GM21528 (cell line): ENCODE data around the gene CCDC63.

Source experiments
- ATAC-seq: cut with Tn5 transposase; IDR thresholded peaks from one replicate; pipeline ENCODE4 v1.9.1; 2021; ENCODE audit warnings: mild to moderate bottlenecking, moderate library complexity; ENCODE audit not compliant: unreplicated experiment, low FRiP score

Gene CCDC63

DNA sequence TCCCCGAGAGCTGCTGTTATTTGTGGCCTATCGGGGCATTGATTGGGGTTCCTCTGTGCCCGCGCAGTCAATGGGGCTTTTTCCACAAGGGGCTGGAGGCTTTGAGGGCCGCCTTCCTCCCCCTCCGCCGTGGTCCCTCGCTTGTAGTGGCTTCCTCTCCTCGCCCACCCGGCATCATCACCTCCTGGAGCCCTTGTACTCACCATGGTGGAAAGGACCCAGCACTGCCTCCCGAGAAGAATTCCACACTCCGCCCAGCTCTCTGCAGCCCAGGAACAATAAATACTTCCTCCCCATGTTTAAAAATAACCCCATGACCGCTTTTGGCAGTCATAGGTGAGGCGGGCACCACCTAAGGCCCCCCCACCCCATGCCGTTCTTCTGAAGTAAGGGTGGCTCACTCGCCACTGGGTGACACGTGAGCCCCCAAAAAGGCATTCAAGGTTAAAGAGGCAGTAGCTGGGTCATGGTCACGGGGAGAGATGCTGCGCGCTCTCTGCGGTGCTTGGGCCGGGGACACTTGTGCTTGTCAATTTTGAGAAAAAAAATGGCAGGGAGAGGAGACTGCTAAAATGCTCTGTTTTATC is 73.6 kb downstream of the CCDC63 start, which contains the start of gene MYL2:
MYL2 (minus strand) TSS at position 256 of the 587 bp plus-strand sequence; CDS start at position 206, 50 bp downstream.
- no peak for ATAC-seq

DNA sequence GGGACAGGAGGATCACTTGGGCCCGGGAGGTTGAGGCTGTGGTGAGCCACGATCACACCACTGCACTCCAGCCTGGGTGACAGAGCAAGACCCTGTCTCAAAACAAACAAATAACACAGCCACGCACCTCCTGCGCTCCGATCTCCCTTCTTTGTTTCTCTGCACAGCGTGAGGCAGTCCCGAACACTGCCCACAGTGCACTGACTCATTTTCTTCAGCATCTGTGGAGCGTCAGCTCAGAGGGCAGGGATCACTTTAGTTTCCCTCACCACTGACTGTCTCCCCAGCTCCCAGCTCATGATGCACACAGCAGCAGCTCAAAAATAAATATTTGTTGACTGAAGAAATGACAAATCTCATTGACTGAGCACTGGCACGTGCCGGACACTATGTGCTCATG is 74.5 kb downstream of the CCDC63 start:
- no peak for ATAC-seq

DNA sequence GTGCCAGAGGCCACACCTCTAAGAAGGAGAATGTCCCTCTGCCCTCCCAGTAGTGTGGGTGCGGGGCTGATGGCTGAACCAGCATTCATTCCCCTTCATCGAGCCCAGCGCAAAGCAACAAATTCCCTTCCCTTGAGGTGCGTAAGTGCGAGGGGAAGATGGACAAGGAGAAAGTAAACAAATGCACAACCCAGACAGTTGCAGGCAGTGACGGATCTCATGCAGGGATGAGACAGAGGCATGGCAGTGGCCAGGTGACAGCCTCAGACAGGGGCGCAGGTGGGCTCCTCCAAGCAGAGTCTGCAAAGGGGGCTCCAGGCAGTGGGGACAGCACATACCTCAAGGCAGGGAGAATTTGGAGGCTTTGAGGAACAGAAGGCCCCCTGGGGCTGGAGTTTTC is 75.9 kb downstream of the CCDC63 start:
- no peak for ATAC-seq

DNA sequence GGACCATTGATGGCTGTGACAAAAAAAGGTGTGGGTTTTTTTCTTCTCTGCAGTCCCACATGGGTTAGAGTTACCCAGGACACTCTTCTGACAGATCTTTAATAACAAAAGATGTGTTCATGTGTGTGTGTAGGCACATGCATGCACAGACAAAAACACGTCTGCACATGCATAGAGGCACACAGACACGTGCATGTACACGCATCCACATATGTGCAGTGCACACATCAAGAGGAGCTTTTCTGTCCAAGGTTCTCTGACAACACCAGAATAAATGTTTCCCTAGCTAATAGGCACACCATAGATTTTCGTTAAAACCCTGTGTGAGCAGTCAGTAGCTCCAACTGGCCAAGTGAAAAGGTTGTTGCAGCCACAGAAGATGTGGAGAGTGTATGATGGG is 76.4 kb downstream of the CCDC63 start:
- ATAC-seq: no peak

DNA sequence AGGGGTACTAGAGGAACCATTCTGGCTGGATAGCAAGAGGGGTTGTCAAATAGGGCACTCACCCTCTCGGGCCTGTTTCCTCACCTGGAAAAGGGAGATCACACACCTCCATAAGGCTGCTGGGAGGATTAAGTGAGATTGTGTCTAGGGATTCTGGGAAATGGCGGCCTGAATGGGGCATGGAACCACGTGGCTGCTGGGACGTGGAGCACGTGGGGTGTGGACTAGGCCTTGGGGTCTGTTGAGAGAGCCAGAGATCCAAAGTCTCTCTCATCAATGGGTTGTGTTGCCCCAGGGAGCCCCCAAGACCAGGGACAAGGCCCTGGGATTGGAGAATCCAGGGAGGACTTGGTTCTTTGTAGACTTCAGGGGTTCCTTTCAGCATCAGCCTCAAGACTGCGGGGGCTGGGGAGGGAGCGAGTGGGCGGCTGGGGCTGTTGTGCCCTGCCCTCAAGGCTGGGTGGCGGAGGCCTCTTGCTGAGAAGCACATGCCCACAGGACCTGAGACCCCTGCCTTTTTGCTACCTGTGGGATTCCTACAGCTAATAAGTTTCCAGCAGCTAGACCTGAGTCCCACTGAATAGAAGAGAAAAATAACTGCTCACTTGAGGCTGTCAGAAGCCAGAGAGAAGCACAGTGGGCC is 77.0 kb downstream of the CCDC63 start:
- ATAC-seq: no peak

DNA sequence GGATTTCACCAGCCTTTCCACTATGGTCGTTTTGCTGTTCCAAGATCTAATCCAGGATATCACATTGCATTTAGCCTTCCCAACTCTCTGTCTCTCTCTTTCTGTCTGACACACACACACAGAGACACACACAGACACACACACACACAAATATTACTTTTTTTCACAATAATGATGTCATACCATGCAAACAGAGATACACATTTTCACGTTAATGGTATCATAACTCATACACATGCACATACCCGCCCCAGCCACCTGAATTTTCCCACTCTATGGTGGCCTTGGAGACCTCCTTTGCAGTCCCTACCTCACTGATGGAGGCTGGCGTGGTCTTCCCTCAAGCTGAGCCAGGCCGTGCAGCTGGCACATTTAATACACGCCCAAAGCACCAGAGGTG is 80.8 kb downstream of the CCDC63 start:
- ATAC-seq: no peak

DNA sequence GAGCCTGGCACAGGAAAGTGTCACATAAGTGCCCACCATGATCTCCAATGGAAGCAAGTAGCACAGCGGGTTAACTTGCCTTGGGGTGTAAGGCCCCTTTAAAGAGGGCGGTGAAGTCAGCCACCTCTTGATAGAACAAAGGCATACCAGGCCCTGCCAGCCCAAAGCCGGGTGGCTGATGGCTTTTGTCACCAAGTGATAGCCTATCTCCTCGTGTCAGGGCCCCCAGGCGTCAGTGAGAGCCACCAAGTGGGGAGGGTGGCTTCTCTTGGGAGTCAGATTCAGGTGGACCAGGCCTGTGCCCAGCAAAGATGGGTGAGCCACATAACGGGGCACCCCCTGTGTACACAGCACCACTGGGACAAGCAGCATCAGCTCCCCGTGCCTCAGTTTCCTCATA is 81.9 kb downstream of the CCDC63 start:
- no peak for ATAC-seq

DNA sequence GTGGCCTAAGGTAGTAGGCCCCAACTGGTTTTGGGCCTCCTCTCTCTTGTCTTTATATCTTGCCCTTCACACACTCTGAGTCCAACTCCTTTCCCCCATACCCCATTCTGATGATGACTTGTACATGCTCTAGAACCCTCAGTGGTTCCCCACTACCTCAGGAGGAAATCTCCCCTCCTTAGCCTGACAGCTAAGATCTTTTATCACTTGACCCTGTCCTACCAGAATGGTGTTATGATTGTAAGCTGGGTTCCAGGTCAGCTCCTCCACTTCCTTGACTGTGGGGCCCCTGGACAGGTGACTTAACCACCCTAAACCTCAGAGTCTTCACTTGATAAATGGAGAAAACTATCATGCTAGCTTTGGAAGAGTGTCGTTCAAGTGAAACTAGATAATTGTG is 83.0 kb downstream of the CCDC63 start:
- ATAC-seq: no peak

DNA sequence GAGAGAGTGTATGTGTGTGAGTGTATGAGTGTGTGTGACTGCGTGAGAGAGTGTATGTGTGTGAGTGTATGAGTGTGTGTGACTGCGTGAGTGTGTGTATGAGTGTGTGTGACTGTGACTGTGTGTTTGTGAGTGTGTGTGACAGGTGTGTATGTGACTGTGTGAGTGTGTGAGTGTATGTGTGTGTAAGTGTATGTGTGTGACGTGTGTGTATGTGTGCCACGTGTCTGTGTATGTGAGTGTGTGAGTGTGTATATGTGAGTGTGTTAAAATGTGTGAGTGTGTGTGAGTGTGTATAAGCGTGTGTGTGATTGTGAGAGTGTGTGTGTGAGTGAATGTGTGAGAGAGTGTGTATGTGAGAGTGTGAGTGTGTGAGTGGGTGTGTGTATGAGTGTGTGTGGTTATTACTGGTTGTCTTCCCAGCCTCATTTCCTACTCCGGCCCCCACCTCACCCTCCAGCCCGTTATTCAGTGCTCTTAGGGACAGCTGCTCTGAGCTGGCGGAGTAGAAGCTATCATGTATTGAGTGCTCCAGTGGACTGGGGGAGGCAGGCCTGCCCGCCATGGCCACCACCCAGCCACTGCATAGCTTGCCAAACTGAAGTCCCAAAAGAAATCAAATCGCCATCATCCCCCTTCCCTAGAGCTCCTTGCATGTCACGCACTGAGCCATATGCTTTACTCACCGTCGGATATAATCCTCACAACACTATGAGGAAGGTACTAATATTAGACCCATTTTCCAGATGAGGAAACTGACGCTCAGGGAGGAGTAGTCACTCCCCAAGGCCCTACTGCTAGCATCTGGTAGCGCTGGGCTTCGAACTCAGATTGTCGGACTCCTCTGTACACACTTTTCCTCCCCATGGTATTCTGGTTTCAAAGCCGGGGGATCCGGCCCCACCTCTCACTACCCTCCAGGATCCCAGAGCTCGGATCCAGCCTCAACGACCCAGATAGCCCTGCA is 83.8 kb downstream of the CCDC63 start:
- no peak for ATAC-seq

DNA sequence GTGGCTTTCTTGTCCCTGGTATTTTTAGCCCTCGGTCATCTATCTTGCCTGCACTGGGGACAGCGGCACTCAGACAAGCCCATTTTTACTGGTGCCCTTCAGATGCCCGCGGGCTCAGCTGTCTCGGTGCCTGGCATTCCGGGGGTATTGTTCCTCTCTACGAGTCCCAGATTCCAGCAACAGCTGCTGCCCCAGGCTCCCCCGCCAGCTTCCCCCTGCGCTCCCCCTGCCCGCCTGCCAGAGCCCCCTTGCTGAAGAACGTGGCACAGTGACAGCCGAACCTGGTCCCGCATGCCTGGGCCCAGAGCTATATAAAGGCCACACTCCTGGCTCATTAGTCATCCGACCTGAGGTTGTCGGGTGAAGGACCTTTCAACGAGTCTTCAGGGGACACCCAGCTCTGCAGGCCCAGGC is 84.5 kb downstream of the CCDC63 start:
- no peak for ATAC-seq

DNA sequence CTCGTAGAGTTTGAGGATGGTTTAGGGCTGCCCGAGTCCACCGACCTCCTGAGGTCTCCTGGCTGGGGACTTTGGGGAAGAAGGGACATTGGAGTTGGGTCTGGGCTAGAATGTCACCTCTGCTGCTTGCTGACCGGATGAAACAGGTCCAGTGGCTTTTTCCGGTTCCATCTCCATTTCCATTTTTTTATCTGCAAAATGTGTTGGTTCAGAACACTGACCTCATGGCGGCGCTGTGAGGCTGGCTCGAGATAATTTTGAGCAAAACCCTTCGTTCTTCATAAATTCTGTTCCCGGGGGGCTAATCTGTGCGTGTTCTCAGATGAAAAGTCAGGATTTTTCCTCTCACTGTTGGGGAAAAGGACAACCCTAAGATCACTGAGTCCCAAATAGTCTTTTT is 85.3 kb downstream of the CCDC63 start:
- ATAC-seq: no peak

DNA sequence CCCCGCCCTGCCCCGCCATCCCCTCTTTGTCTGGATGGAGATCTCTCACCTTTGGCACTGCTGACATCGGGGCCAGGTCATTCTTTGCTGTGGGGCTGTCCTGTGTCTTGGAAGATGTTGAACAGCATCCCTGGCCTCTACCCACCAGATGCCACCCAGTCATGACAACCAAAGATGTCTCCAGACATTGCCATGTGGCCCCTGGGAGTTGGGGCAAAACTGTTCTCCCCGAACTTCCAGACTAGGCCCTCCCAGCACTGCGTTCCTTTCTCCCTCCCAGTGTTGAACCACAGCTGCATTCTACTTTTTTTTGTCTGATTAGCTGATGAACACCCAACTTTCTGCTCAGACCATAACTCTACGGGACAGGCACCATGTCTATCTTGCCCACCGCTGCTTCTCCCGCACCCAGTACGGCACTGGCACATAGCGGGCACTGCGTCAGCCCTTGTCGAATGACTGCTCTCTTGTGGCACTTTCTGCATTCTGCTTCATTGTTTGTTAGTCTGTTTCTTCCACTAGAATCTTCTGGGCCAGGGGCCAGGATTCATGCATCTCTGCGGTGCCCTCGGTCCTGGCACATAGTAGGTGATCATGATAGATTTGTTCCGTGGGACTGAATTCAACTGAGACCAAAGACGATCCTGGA is 86.7 kb downstream of the CCDC63 start:
- ATAC-seq: no peak

DNA sequence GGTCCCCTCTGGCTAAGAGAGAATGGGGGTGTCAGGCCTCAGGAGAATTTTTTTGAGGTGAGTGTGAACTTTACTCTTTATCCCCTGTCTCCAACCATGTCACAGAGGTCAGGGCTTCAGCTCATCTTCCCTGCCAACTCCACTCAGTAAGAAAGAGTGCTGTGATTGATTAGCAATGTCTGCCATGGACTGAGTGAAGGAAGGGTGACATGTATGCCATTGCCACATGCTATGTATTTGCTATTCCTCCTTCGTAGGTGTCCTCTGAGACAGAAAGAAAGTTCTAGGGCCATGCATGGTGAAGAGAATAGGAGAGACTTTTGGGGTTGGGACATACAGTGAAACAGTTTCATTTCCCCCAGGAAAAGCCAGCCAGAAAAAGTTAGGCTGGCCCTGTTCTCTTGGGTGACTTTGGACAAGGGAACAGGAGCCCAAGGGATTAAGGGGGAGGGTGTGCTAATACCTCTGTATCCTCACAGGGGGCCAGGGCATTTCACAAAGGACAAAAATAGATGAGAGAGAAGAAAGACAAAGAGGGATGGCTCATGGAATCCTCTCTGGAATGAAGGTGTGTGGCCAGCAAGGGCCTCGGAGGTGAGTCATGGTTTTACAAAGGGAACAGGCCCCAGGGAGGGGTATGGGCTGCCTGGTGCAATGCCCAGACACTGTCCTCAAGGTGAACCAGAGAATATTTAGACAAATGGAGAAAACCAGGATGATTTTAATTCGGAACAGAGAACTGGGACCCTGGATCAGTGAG is 87.5 kb downstream of the CCDC63 start:
- no peak for ATAC-seq

DNA sequence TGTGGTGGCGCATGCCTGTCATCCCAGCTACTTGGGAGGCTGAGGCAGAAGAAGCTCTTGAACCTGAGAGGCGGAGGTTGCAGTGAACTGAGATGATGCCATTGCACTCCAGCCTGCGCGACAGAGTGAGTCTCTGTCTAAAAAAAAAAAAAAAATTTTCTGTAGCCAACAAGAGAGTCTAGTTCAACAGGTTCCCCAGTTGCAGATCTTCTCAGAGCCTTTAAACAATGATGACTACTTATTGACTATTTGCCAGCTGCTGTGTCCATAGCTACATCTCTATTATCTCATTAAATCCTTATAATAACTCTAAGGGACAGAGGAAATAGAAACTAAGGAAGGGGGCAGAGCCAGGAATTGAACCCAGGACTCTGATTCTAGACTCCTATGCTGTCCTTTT is 88.8 kb downstream of the CCDC63 start:
- ATAC-seq: no peak

DNA sequence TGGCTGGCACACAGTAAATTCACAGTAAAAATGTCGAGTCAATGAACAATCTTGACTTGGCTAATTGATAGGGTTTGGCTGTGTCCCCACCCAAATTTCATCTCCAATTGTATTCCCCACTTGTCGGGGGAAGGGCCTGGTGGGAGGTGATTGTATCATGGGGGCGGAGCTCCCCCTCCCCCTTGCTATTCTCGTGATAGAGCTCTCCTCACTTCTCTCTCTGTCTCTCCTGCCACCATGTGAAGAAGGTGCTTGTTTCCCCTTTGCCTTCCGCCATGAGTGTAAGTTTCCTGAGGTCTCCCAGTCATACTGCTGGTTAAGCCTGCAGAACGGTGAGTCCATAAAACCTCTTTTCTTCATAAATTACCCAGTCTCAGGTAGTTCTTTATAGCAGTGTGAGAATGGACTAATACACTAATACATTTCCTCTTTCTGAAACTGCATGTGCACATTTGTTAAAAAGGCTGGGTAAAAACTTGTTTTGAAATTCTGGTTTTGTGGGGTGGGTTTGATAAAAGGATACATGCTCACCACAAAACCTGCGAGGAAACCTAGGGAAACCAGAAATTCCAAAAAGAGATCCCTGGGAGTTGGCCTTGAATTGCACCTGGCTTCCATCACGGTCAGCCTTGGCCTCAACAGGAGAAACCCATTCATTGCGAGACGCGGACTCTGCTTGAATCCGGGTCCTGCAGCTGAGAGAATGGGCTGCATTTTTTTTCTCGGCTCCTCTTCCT is 89.7 kb downstream of the CCDC63 start:
- no peak for ATAC-seq

DNA sequence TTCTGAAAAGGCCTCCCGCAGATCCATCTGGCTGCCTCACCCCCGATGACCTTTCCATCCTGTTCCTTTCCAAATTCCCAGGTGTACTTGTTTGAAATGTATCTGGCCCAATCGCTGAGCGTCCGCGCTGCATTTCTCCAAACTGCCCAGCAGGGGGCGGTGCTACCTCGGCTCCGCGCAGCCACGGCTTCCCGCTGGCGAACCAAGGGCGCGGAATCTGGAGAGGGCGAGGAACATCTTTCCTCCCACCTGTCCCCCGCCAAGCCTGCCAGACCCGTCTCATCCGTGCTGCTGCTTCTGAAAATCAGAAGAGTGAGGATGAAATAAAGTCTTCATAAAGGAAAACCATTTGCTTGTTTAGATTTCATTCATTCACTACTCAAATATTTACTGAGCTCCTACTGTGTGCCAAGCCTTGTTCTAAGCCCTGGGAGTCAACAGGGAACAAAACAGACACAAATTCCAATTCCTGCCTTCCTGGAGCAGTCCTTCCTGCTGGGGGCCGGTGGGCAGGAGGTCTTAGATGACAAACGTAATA is 90.4 kb downstream of the CCDC63 start:
- ATAC-seq: no peak

DNA sequence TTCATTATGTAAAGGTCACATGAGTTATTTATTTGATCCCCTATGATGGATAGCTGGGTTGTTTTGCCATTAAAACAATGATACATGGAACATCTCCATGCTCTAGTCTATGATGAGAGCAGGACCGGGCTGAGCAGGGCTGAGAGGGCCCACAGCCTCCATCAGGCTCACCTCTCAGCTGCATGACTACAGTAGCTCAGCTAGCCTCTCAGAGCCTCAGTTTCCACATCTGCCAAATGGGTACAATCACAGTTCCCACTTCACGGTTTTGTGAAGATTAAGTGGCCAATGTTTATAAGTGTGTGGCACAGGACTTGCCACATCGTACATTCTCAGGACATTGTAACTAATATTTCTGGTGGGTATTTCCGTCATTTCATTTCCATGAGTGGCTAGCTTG is 93.5 kb downstream of the CCDC63 start:
- ATAC-seq: no peak

DNA sequence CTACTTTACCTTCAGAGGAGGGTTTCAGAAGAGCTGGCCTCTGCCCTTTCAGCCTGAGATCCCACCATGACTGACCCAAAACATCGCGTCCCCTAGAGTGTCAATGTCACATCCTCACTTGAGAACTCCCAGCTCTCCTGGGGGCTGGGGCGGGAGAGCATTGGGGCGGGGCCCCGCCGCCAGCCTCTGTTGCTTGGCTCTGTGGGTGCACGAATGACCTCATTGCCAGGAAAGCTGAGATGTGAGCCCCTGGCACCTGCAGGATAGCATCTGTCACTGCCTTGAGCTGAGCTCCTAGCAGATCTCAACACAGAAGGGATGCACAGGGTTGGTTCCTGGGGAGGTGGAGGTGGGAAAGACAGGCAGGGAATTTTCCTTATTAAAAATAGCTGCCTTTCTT is 94.1 kb downstream of the CCDC63 start:
- ATAC-seq: no peak

DNA sequence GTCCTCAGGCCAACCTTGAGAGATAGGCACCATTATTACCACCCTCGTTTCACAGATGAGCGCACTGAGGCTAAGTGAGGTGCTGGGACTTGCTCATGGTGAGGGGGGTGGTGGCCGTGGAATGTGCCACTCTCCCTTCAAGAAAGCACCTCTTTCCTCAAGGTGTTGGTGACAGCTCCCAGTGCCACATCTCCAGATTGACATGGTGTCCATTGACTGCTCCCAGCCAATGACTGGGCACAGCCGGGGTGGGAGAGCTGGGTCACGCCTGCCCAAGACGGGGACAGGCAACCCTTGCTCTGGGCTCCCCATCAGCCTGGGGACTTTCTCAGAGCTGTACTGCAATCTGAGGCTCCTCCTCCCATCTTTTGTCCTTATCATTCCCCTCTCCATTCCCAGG is 94.6 kb downstream of the CCDC63 start:
- ATAC-seq: no peak
